Measurements from ENCODE around the gene DNAH3. TPM values are rescaled to one million over a fixed set of nuclear protein-coding genes. Genes with fewer than 3 reads are reported as not detected.
A peak's percentile ranks its signal among the peaks of the same experiment; 100 is the strongest.
"Not testable (repeated sequence)": the region's sequence is repeated elsewhere in the genome, so short reads cannot be mapped to it uniquely, and the experiment has no call there.

The DNAH3 gene
- total RNA-seq, 1 donor from 2014 or later = 0.19 TPM

- TF ChIP-seq CTCF (IDR thresholded peaks at IDR 0.05; ENCODE audit: unreplicated experiment) = peak; percentile 42
- no peaks in the 10 kb centered on the region for H3K9me3 Mint-ChIP-seq (ENCODE audit: low read depth)
- no peak overlapping the region for H3K4me3 Mint-ChIP-seq (ENCODE audit: low read depth)
- no peak overlapping the region for H3K27ac Mint-ChIP-seq
- H3K4me1 Mint-ChIP-seq (ENCODE audit: low read depth) = no peaks in the 10 kb centered on the region
- no peak for DNase-seq (ENCODE audit: low spot score, unreplicated experiment)
- H3K27me3 Mint-ChIP-seq = peaks cover 4% of the 10 kb centered on the region
- no peaks in the 10 kb centered on the region for H3K36me3 Mint-ChIP-seq (ENCODE audit: insufficient read depth)
Measured at GRCh38 chr16:21001262-21001661, 149.4 kb downstream of the DNAH3 start.

- Mint-ChIP-seq H3K27ac (no peak overlapping the region), H3K9me3 (ENCODE audit: low read depth) (no peaks in the 10 kb centered on the region), H3K27me3 (peaks cover 7% of the 10 kb centered on the region), H3K4me1 (ENCODE audit: low read depth) (no peaks in the 10 kb centered on the region), H3K36me3 (ENCODE audit: insufficient read depth) (no peaks in the 10 kb centered on the region), H3K4me3 (ENCODE audit: low read depth) (no peak overlapping the region)
- TF ChIP-seq CTCF (IDR thresholded peaks at IDR 0.05; ENCODE audit: unreplicated experiment) = no peak
- no peak for DNase-seq (ENCODE audit: low spot score, unreplicated experiment)
Measured at GRCh38 chr16:20997147-20997546, 153.5 kb downstream of the DNAH3 start.

GRCh38 chr16:20995711-20996110, 154.9 kb downstream of the DNAH3 start:
- Mint-ChIP-seq H3K4me1 (ENCODE audit: low read depth) (no peaks in the 10 kb centered on the region), H3K27ac (no peak overlapping the region), H3K36me3 (ENCODE audit: insufficient read depth) (no peaks in the 10 kb centered on the region), H3K9me3 (ENCODE audit: low read depth) (no peaks in the 10 kb centered on the region), H3K4me3 (ENCODE audit: low read depth) (no peak overlapping the region), H3K27me3 (peaks cover 2% of the 10 kb centered on the region)
- no peak for TF ChIP-seq CTCF (IDR thresholded peaks at IDR 0.05; ENCODE audit: unreplicated experiment)
- no peak for DNase-seq (ENCODE audit: low spot score, unreplicated experiment)

GRCh38 chr16:20989496-20990070, 161.1 kb downstream of the DNAH3 start:
- H3K9me3 Mint-ChIP-seq (ENCODE audit: low read depth); DNase-seq (ENCODE audit: low spot score, unreplicated experiment); H3K4me1 Mint-ChIP-seq (ENCODE audit: low read depth); H3K27me3 Mint-ChIP-seq; H3K36me3 Mint-ChIP-seq (ENCODE audit: insufficient read depth); H3K4me3 Mint-ChIP-seq (ENCODE audit: low read depth); H3K27ac Mint-ChIP-seq: not testable (repeated sequence)

GRCh38 chr16:20987049-20987448, 163.6 kb downstream of the DNAH3 start:
- Mint-ChIP-seq H3K9me3 (ENCODE audit: low read depth) (no peaks in the 10 kb centered on the region), H3K4me3 (ENCODE audit: low read depth) (no peak overlapping the region), H3K36me3 (ENCODE audit: insufficient read depth) (no peaks in the 10 kb centered on the region), H3K27me3 (peaks cover 4% of the 10 kb centered on the region), H3K4me1 (ENCODE audit: low read depth) (no peaks in the 10 kb centered on the region), H3K27ac (no peak overlapping the region)
- no peak for DNase-seq (ENCODE audit: low spot score, unreplicated experiment)
- TF ChIP-seq CTCF (IDR thresholded peaks at IDR 0.05; ENCODE audit: unreplicated experiment) = no peak

- H3K27ac Mint-ChIP-seq = no peak overlapping the region
- no peaks in the 10 kb centered on the region for H3K9me3 Mint-ChIP-seq (ENCODE audit: low read depth)
- DNase-seq (ENCODE audit: low spot score, unreplicated experiment) = no peak
- H3K4me1 Mint-ChIP-seq (ENCODE audit: low read depth) = no peaks in the 10 kb centered on the region
- no peak overlapping the region for H3K4me3 Mint-ChIP-seq (ENCODE audit: low read depth)
- H3K36me3 Mint-ChIP-seq (ENCODE audit: insufficient read depth) = no peaks in the 10 kb centered on the region
- peaks cover 4% of the 10 kb centered on the region for H3K27me3 Mint-ChIP-seq
- no peak for TF ChIP-seq CTCF (IDR thresholded peaks at IDR 0.05; ENCODE audit: unreplicated experiment)
Measured at GRCh38 chr16:20984019-20984418, 166.6 kb downstream of the DNAH3 start.

All from progenitor cell of endocrine pancreas (in vitro differentiated cells).